Activated T-cell treated with anti-CD3 and anti-CD28 coated beads, Interleukin-2, amount 50 U/mL, for 4 hours (primary cell): Measurements from ENCODE around the gene PRKCI. TPM values are rescaled to one million over a fixed set of nuclear protein-coding genes. Genes with fewer than 3 reads are reported as not detected.
A peak's percentile ranks its signal among the peaks of the same experiment; 100 is the strongest.
"Not testable (repeated sequence)": the region's sequence is repeated elsewhere in the genome, so short reads cannot be mapped to it uniquely, and the experiment has no call there.

Experiments
- ATAC-seq, 2 donors: fragments of 200-7000 bp; cut with Tn5 transposase; one replicate each; pipeline ENCODE4 v1.10.0; 2021
- DNase-seq: peaks from one replicate; pipeline ENCODE4 v3.0.0-alpha.2; 2020
- H3K27me3 Mint-ChIP-seq: one replicate; pipeline ENCODE4 v1.8.0; 2021; ENCODE audit warnings: low read depth, mixed read lengths
- H3K36me3 Mint-ChIP-seq: one replicate; pipeline ENCODE4 v1.8.0; 2022; ENCODE audit warnings: mixed read lengths; ENCODE audit not compliant: insufficient read depth
- H3K4me1 Mint-ChIP-seq: one replicate; pipeline ENCODE4 v1.8.0; 2021; ENCODE audit warnings: low read depth, mixed read lengths
- H3K4me3 Mint-ChIP-seq: one replicate; pipeline ENCODE4 v1.8.0; 2021; ENCODE audit warnings: mild to moderate bottlenecking, moderate library complexity, mixed read lengths
- H3K9me3 Mint-ChIP-seq: one replicate; pipeline ENCODE4 v1.8.0; 2021; ENCODE audit warnings: mixed read lengths
- total RNA-seq, 3 donors: library from RNA; stranded (reverse); gene quantifications; one replicate each; pipeline ENCODE4 v1.2.1, GENCODE V29; 2021

PRKCI gene
- total RNA-seq, 3 donors from 2014 or later: 15.8 to 18.4 (median 17.3) TPM

DNA sequence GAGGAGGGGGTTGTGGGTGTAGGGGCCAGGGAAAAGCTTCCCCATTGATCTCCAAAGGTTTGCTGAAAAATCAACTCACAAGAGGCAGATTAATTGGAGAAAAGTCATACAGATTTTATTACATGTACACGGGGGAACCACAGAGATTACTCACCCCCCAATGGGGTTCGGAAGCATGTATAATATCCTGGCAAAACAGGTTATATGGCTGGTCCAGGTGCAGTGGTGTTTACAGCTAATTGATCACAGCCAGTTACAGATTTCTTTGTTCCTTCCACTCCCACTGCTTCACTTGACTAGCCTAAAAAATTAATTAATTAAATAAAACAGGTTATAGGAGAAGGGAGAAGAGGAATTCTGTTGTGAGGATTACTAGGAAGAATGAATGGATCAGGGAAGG, 22.4 kb downstream of the PRKCI start:
- no peak for ATAC-seq
- Mint-ChIP-seq H3K9me3 (no peaks in the 10 kb centered on the region), H3K27me3 (no peaks in the 10 kb centered on the region), H3K36me3 (peaks cover 19% of the 10 kb centered on the region), H3K4me1 (peaks cover 7% of the 10 kb centered on the region), H3K4me3 (no peak overlapping the region)
- no peak for DNase-seq

DNA sequence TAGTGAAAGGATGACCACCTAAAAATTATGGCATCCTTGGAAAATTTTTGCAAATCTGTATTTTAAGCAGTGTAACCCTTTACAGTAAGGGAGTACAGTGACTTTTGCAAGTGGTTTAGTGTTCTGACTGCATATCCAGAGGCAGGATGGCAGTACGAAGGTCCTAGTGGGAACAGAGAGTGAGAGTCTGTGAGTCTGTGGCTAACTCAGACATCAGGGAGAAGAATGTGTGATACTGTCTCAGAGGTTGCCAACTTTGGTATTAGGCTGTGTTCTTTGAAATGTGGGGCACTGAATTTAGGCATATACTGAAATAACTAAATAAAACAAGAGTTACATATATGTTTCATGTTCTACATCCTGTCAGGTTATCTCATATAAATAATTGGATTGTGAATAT, 25.7 kb downstream of the PRKCI start:
- peaks cover 19% of the 10 kb centered on the region for H3K36me3 Mint-ChIP-seq
- H3K4me3 Mint-ChIP-seq: no peak overlapping the region
- no peaks in the 10 kb centered on the region for H3K27me3 Mint-ChIP-seq
- DNase-seq (no peak), ATAC-seq (no peak)
- H3K9me3 Mint-ChIP-seq: peaks cover 3% of the 10 kb centered on the region
- peaks cover 5% of the 10 kb centered on the region for H3K4me1 Mint-ChIP-seq

DNA sequence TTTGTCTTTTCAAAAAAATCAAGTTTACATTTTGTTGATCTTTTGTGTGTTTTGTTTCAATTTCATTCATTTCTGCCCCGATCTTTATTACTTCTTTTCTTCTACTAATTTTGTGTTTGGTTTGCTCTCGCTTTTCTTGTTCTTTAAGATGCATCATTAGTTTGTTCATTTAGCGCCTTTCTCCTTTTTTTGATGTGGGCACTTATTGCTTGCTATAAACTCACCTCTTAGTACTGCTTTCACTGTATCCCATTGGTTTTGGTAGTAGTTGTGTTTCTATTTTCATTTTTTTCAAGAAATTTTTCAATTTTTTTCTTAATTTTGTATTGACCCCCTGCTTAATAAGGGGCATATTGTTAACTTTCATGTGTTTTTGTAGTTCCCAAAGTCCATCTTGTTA, 34.4 kb downstream of the PRKCI start:
- H3K9me3 Mint-ChIP-seq: peaks cover 7% of the 10 kb centered on the region
- H3K4me1 Mint-ChIP-seq: peaks cover 35% of the 10 kb centered on the region
- no peak overlapping the region for H3K4me3 Mint-ChIP-seq
- H3K27me3 Mint-ChIP-seq: no peaks in the 10 kb centered on the region
- DNase-seq (no peak), ATAC-seq (peak in 1 of 2 donors; percentile 18)
- H3K36me3 Mint-ChIP-seq: peaks cover 30% of the 10 kb centered on the region

GRCh38 chr3:170257145-170257544, 34.9 kb downstream of the PRKCI start:
- ATAC-seq (peak; percentile 64 to 70), DNase-seq (no peak)
- no peak overlapping the region for H3K4me3 Mint-ChIP-seq
- peaks cover 7% of the 10 kb centered on the region for H3K9me3 Mint-ChIP-seq
- H3K36me3 Mint-ChIP-seq: peaks cover 30% of the 10 kb centered on the region
- H3K27me3 Mint-ChIP-seq: no peaks in the 10 kb centered on the region
- H3K4me1 Mint-ChIP-seq: peaks cover 35% of the 10 kb centered on the region

- ATAC-seq (no peak), DNase-seq (no peak)
- peaks cover 23% of the 10 kb centered on the region for H3K36me3 Mint-ChIP-seq
- peaks cover 35% of the 10 kb centered on the region for H3K4me1 Mint-ChIP-seq
- no peaks in the 10 kb centered on the region for H3K27me3 Mint-ChIP-seq
- peaks cover 1% of the 10 kb centered on the region for H3K9me3 Mint-ChIP-seq
- H3K4me3 Mint-ChIP-seq: no peak overlapping the region
Observed at GRCh38 chr3:170258105-170258487, 35.9 kb downstream of the PRKCI start.

GRCh38 chr3:170259907-170260306, 37.7 kb downstream of the PRKCI start:
- H3K4me1 Mint-ChIP-seq: peaks cover 35% of the 10 kb centered on the region
- no peak for DNase-seq
- no peaks in the 10 kb centered on the region for H3K27me3 Mint-ChIP-seq
- no peak overlapping the region for H3K4me3 Mint-ChIP-seq
- H3K36me3 Mint-ChIP-seq: peaks cover 26% of the 10 kb centered on the region
- ATAC-seq: peak; percentile 39 to 46
- no peaks in the 10 kb centered on the region for H3K9me3 Mint-ChIP-seq

DNA sequence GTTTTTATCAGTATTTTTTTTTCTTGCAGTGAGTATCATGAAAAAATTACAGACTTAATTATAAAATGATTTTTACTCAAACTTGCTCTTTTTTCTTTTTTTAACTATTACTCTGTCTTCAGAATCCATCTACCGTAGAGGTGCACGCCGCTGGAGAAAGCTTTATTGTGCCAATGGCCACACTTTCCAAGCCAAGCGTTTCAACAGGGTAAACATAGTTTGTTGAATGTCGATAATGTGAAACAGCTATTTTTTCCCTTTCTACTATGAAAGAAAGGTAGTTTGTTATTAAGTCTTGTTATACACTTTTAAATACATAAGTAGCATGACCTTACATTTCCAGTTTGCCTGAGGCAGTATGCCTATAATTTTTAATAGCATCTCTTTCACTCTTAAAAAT, 45.6 kb downstream of the PRKCI start:
- H3K9me3 Mint-ChIP-seq: no peaks in the 10 kb centered on the region
- no peaks in the 10 kb centered on the region for H3K27me3 Mint-ChIP-seq
- H3K36me3 Mint-ChIP-seq: peaks cover 31% of the 10 kb centered on the region
- H3K4me1 Mint-ChIP-seq: no peaks in the 10 kb centered on the region
- ATAC-seq (no peak), DNase-seq (no peak)
- no peak overlapping the region for H3K4me3 Mint-ChIP-seq

DNA sequence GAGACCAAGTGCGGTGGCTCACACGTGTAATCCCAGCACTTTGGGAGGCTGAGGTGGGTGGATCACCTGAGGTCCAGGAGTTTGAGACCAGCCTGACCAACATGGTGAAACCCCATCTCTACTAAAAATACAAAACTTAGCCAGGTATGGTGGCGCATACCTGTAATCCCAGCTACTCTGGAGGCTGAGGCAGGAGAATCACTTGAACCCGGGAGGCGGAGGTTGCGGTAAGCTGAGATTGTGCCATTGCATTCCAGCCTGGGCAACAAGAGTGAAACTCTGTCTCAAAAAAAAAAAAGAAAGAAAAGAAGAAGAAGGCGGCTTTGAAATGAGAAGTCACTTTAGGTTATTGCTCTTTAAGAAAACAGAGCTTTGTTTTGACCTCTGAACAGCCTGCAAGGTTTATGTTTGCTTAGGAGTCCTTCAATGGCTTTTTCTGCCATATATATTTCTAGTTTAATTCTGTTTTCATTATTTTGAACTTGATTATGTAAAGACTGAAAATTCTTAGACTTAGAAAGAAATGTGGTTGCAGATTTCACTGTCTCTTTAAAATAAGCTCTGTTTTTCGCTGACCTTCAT, 47.5 kb downstream of the PRKCI start:
- ATAC-seq, DNase-seq, H3K9me3 Mint-ChIP-seq, H3K4me3 Mint-ChIP-seq, H3K4me1 Mint-ChIP-seq, H3K27me3 Mint-ChIP-seq: not testable (repeated sequence)
- peaks cover 31% of the 10 kb centered on the region for H3K36me3 Mint-ChIP-seq

GRCh38 chr3:170270282-170270881, 48.2 kb downstream of the PRKCI start:
- H3K4me1 Mint-ChIP-seq: peaks cover 1% of the 10 kb centered on the region
- ATAC-seq (no peak), DNase-seq (no peak)
- H3K9me3 Mint-ChIP-seq: no peaks in the 10 kb centered on the region
- H3K4me3 Mint-ChIP-seq: no peak overlapping the region
- peaks cover 27% of the 10 kb centered on the region for H3K36me3 Mint-ChIP-seq
- no peaks in the 10 kb centered on the region for H3K27me3 Mint-ChIP-seq

GRCh38 chr3:170274641-170275040, 52.4 kb downstream of the PRKCI start:
- Mint-ChIP-seq H3K27me3 (no peaks in the 10 kb centered on the region), H3K36me3 (peaks cover 31% of the 10 kb centered on the region), H3K9me3 (no peaks in the 10 kb centered on the region), H3K4me1 (peaks cover 23% of the 10 kb centered on the region), H3K4me3 (no peak overlapping the region)
- DNase-seq: no peak
- no peak for ATAC-seq

GRCh38 chr3:170275832-170276231, 53.6 kb downstream of the PRKCI start:
- Mint-ChIP-seq H3K4me1 (peaks cover 23% of the 10 kb centered on the region), H3K36me3 (peaks cover 29% of the 10 kb centered on the region), H3K9me3 (no peaks in the 10 kb centered on the region), H3K4me3 (no peak overlapping the region), H3K27me3 (no peaks in the 10 kb centered on the region)
- ATAC-seq (no peak), DNase-seq (no peak)

GRCh38 chr3:170277311-170277710, 55.1 kb downstream of the PRKCI start:
- not testable (repeated sequence) for DNase-seq, H3K9me3 Mint-ChIP-seq, H3K27me3 Mint-ChIP-seq
- peaks cover 25% of the 10 kb centered on the region for H3K36me3 Mint-ChIP-seq
- H3K4me1 Mint-ChIP-seq: peaks cover 23% of the 10 kb centered on the region
- peak; percentile 52 to 55 for ATAC-seq
- H3K4me3 Mint-ChIP-seq: peak overlapping the region; percentile 81

DNA sequence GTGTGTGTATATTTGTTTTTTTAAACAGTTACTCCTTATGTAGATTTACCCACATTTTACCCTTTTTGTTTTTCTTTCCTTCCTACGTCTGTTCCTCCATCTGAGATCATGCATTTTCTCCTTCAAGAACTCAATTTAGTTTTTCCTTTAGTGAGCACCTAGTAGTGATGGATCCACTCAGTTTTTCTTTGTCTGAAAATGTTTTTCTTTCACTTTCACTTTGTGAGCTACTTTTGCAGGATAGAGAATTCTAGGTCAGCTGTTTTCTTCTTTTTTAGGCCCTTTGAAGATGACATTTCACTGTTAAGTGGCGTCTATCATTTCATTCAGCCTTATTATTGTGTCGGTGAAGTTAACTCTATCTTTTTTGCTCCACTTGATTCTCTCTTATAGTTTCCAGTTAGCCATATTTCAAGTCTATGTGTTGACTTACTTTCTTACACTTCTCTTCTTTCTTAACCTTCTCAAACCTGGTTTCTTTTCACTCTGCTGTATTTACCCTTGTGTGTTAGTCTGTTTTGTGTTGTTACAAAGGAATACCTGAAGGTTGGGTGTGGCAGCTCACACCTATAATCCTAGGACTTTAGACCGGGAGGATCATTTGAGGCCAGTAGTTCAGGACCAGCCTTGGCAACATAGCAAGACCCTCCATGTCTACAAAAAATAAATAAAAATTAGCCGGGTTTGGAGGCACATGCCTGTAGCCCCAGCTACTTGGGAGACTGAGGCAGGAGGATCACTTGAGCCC, 55.8 kb downstream of the PRKCI start:
- Mint-ChIP-seq H3K4me1 (peaks cover 23% of the 10 kb centered on the region), H3K36me3 (peaks cover 23% of the 10 kb centered on the region), H3K27me3 (no peaks in the 10 kb centered on the region), H3K4me3 (peak overlapping the region; percentile 81), H3K9me3 (no peaks in the 10 kb centered on the region)
- DNase-seq (no peak), ATAC-seq (peak in 1 of 2 donors; percentile 46)

DNA sequence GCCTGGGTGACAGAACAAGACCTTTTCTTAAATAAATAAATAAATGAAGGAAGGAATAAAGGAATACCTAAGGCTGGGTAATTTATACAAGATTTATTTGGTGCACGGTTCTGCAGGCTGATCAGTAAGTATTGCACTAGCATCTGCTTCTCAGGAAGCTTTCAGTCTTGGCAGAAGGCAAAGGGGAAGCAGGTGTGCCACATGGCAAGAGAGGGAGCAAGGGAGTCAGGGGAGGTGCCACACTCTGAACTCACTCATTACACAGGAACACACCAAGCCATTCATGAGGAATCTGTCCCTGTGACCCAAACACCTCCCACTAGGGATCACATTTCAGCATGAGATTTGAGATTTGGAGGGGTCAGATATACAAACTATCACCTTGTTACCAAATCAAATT, 56.4 kb downstream of the PRKCI start:
- H3K4me3 Mint-ChIP-seq: no peak overlapping the region
- H3K36me3 Mint-ChIP-seq: peaks cover 25% of the 10 kb centered on the region
- H3K9me3 Mint-ChIP-seq: no peaks in the 10 kb centered on the region
- H3K27me3 Mint-ChIP-seq: no peaks in the 10 kb centered on the region
- DNase-seq (no peak), ATAC-seq (no peak)
- peaks cover 23% of the 10 kb centered on the region for H3K4me1 Mint-ChIP-seq

- Mint-ChIP-seq H3K9me3 (no peaks in the 10 kb centered on the region), H3K36me3 (peaks cover 12% of the 10 kb centered on the region), H3K4me3 (no peak overlapping the region), H3K27me3 (no peaks in the 10 kb centered on the region), H3K4me1 (no peaks in the 10 kb centered on the region)
- DNase-seq: no peak
- ATAC-seq: no peak
Observed at GRCh38 chr3:170290194-170290593, 68.0 kb downstream of the PRKCI start.
